ENCODE measurements around the gene TIMM29.
A peak's percentile ranks its signal among the peaks of the same experiment; 100 is the strongest.

Gene TIMM29

DNA sequence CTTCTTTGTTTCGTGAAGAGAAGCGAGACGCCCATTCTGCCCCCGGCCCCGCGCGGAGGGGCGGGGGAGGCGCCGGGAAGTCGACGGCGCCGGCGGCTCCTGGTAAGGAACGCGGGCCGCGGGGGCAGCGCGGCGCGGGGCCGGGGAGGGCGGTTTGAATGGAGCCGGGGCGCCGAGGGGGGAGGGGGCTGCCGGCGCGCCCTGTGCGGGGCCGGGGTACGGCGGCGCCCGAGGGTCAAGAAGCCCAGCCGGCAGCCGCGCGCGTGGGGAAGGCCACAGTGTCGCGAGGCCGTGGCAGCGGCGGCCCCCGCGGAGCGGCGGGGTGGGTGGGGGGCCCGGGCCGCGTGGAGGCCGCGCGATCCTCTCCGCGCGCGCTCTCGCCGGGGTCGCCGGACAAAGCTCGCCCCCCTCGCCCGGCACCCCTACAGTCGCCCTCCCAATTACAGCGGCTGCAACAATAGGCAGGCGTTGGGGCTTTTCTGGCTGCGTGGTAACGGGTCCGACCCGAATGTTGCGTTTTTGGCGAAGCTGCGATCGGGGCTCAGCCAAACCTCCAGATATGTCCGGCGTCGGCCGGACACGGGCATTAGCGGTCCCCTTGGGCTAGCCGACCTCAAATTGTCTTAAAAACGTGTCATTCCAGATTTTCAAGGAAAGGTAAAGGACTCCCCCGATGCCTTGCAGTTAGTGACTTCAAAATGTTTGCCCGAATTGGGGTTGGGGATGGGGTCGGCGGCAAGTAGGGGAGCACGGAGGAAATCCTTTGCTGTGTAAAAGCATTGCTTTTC, 32.7 kb downstream of the TIMM29 start:
- H3K4me3 ChIP-seq (ENCODE audit: control insufficient read depth, low read depth, low read length), result peak overlapping the region; percentile 80
- DNase-seq (ENCODE audit: low read depth), result no peak
- no peak for TF ChIP-seq CTCF (IDR thresholded peaks at IDR 0.05; ENCODE audit: control insufficient read depth, insufficient read depth, low read depth, low read length, missing control alignments)

GRCh38 chr19:10962863-10963262, 34.3 kb downstream of the TIMM29 start:
- no peak for DNase-seq (ENCODE audit: low read depth)
- no peak overlapping the region for H3K4me3 ChIP-seq (ENCODE audit: control insufficient read depth, low read depth, low read length)
- no peak for TF ChIP-seq CTCF (IDR thresholded peaks at IDR 0.05; ENCODE audit: control insufficient read depth, insufficient read depth, low read depth, low read length, missing control alignments)

GRCh38 chr19:10963865-10964264, 35.3 kb downstream of the TIMM29 start:
- no peak overlapping the region for H3K4me3 ChIP-seq (ENCODE audit: control insufficient read depth, low read depth, low read length)
- no peak for DNase-seq (ENCODE audit: low read depth)
- TF ChIP-seq CTCF (IDR thresholded peaks at IDR 0.05; ENCODE audit: control insufficient read depth, insufficient read depth, low read depth, low read length, missing control alignments), result no peak

GRCh38 chr19:10964903-10965302, 36.3 kb downstream of the TIMM29 start:
- TF ChIP-seq CTCF (IDR thresholded peaks at IDR 0.05; ENCODE audit: control insufficient read depth, insufficient read depth, low read depth, low read length, missing control alignments), result no peak
- DNase-seq (ENCODE audit: low read depth), result no peak
- no peak overlapping the region for H3K4me3 ChIP-seq (ENCODE audit: control insufficient read depth, low read depth, low read length)

- TF ChIP-seq CTCF (IDR thresholded peaks at IDR 0.05; ENCODE audit: control insufficient read depth, insufficient read depth, low read depth, low read length, missing control alignments), result no peak
- no peak overlapping the region for H3K4me3 ChIP-seq (ENCODE audit: control insufficient read depth, low read depth, low read length)
- no peak for DNase-seq (ENCODE audit: low read depth)
Measured at GRCh38 chr19:10965398-10965797, 36.8 kb downstream of the TIMM29 start.

DNA sequence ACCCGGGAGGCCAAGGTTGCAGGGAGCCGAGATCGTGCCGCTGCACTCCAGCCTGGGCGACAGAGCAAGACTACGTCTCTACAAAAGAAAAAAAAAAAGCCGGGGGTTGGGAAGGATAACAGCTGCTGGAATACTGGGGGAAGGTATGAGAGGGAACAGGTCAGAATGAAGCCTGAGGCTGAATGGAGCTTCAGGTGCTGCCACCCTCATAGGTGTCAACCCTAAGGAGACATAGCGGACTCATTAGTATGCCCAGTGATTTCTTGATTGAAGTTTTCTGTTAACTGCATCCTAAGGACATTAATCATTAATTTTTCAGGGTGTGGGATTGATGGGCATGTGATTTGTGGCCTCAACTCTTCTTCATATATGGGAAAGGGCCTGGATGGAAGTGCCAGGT, 38.2 kb downstream of the TIMM29 start:
- no peak overlapping the region for H3K4me3 ChIP-seq (ENCODE audit: control insufficient read depth, low read depth, low read length)
- no peak for DNase-seq (ENCODE audit: low read depth)
- no peak for TF ChIP-seq CTCF (IDR thresholded peaks at IDR 0.05; ENCODE audit: control insufficient read depth, insufficient read depth, low read depth, low read length, missing control alignments)
